ENCODE data around the gene PDE4A. TPM values are rescaled to one million over a fixed set of nuclear protein-coding genes. Genes with fewer than 3 reads are reported as not detected.
A peak's percentile ranks its signal among the peaks of the same experiment; 100 is the strongest.
"Not testable (repeated sequence)": the region's sequence is repeated elsewhere in the genome, so short reads cannot be mapped to it uniquely, and the experiment has no call there.

The PDE4A gene
- total and polyA plus RNA-seq, 2 experiments from 2014 or later: 2.4 to 15.9 TPM

- Histone ChIP-seq H3K27ac (no peak overlapping the region), H4K20me1 (ENCODE audit: insufficient read depth) (no peaks in the 10 kb centered on the region), H2AFZ (no peak overlapping the region), H3K4me2 (ENCODE audit: unreplicated experiment) (no peak overlapping the region), H3F3A (ENCODE audit: insufficient read depth) (no peaks in the 10 kb centered on the region), H3K9ac (no peak overlapping the region), H3K79me2 (ENCODE audit: insufficient read depth) (no peaks in the 10 kb centered on the region), H3K4me3 (no peak overlapping the region), H3K4me1 (ENCODE audit: insufficient read depth) (no peaks in the 10 kb centered on the region), H3K36me3 (ENCODE audit: low read depth) (no peaks in the 10 kb centered on the region), H3K9me2 (ENCODE audit: insufficient read depth) (no peaks in the 10 kb centered on the region), H3K9me3 (ENCODE audit: low read depth) (no peaks in the 10 kb centered on the region), H3K27me3 (replicated peaks; ENCODE audit: insufficient read depth) (no peaks in the 10 kb centered on the region)
- WGBS, 2 experiments (ENCODE audit: low coverage in 1 of 2, low lambda C conversion rate in 2 of 2, missing lambda C conversion rate in 2 of 2): 66 to 80% methylated on average over 14 to 24 of the region's 25 CpGs
- no peak for DNase-seq
- in situ Hi-C loops (cut with MboI): no loop called here
- TF ChIP-seq EZH2phosphoT487 (IDR thresholded peaks at IDR 0.05; ENCODE audit: insufficient read depth, low read depth) (no peak), EZH2 (IDR thresholded peaks at IDR 0.05; ENCODE audit: insufficient read depth, poor library complexity, severe bottlenecking) (no peak)
Measured at GRCh38 chr19:10452726-10453618, 32.6 kb downstream of the PDE4A start.

GRCh38 chr19:10453852-10454251, 33.5 kb downstream of the PDE4A start:
- no peaks in the 10 kb centered on the region for H4K20me1 ChIP-seq (ENCODE audit: insufficient read depth)
- H3K27me3 ChIP-seq (replicated peaks; ENCODE audit: insufficient read depth): no peaks in the 10 kb centered on the region
- H3K9ac ChIP-seq: no peak overlapping the region
- TF ChIP-seq EZH2 (IDR thresholded peaks at IDR 0.05; ENCODE audit: insufficient read depth, poor library complexity, severe bottlenecking) (no peak), EZH2phosphoT487 (IDR thresholded peaks at IDR 0.05; ENCODE audit: insufficient read depth, low read depth) (no peak)
- H3F3A ChIP-seq (ENCODE audit: insufficient read depth): no peaks in the 10 kb centered on the region
- in situ Hi-C loops (cut with MboI): no loop called here
- WGBS, 2 experiments (ENCODE audit: low coverage in 1 of 2, low lambda C conversion rate in 2 of 2, missing lambda C conversion rate in 2 of 2): 82 to 86% methylated on average over 4 of the region's 4 CpGs
- no peak overlapping the region for H2AFZ ChIP-seq
- H3K9me2 ChIP-seq (ENCODE audit: insufficient read depth): no peaks in the 10 kb centered on the region
- no peak overlapping the region for H3K27ac ChIP-seq
- H3K4me1 ChIP-seq (ENCODE audit: insufficient read depth): no peaks in the 10 kb centered on the region
- H3K4me2 ChIP-seq (ENCODE audit: unreplicated experiment): no peak overlapping the region
- H3K79me2 ChIP-seq (ENCODE audit: insufficient read depth): no peaks in the 10 kb centered on the region
- no peaks in the 10 kb centered on the region for H3K36me3 ChIP-seq (ENCODE audit: low read depth)
- H3K4me3 ChIP-seq: no peak overlapping the region
- DNase-seq: no peak
- no peaks in the 10 kb centered on the region for H3K9me3 ChIP-seq (ENCODE audit: low read depth)

- Histone ChIP-seq H4K20me1 (ENCODE audit: insufficient read depth) (no peaks in the 10 kb centered on the region), H3K9me2 (ENCODE audit: insufficient read depth) (no peaks in the 10 kb centered on the region), H2AFZ (no peak overlapping the region), H3K9ac (no peak overlapping the region), H3K27ac (no peak overlapping the region), H3K9me3 (ENCODE audit: low read depth) (no peaks in the 10 kb centered on the region), H3K27me3 (replicated peaks; ENCODE audit: insufficient read depth) (no peaks in the 10 kb centered on the region), H3K4me3 (no peak overlapping the region), H3K4me2 (ENCODE audit: unreplicated experiment) (no peak overlapping the region), H3K79me2 (ENCODE audit: insufficient read depth) (no peaks in the 10 kb centered on the region), H3K36me3 (ENCODE audit: low read depth) (no peaks in the 10 kb centered on the region), H3F3A (ENCODE audit: insufficient read depth) (no peaks in the 10 kb centered on the region), H3K4me1 (ENCODE audit: insufficient read depth) (no peaks in the 10 kb centered on the region)
- DNase-seq: peak; percentile 43
- 68 to 73% methylated on average over 5 of the region's 5 CpGs for WGBS, 2 experiments (ENCODE audit: low coverage in 1 of 2, low lambda C conversion rate in 2 of 2, missing lambda C conversion rate in 2 of 2)
- in situ Hi-C loops (cut with MboI): no loop called here
- TF ChIP-seq EZH2 (IDR thresholded peaks at IDR 0.05; ENCODE audit: insufficient read depth, poor library complexity, severe bottlenecking) (no peak), EZH2phosphoT487 (IDR thresholded peaks at IDR 0.05; ENCODE audit: insufficient read depth, low read depth) (no peak)
Measured at GRCh38 chr19:10454267-10454666, 33.9 kb downstream of the PDE4A start.

GRCh38 chr19:10458733-10459132, 38.4 kb downstream of the PDE4A start:
- H4K20me1 ChIP-seq (ENCODE audit: insufficient read depth); H3K9me3 ChIP-seq (ENCODE audit: low read depth); H3K36me3 ChIP-seq (ENCODE audit: low read depth); H3K9me2 ChIP-seq (ENCODE audit: insufficient read depth); DNase-seq; in situ Hi-C loops (cut with MboI); H3K79me2 ChIP-seq (ENCODE audit: insufficient read depth); H3K4me3 ChIP-seq; H3K27ac ChIP-seq; H3K4me2 ChIP-seq (ENCODE audit: unreplicated experiment); H3F3A ChIP-seq (ENCODE audit: insufficient read depth); H2AFZ ChIP-seq; H3K4me1 ChIP-seq (ENCODE audit: insufficient read depth); H3K27me3 ChIP-seq (replicated peaks; ENCODE audit: insufficient read depth); H3K9ac ChIP-seq: not testable (repeated sequence)
- WGBS, 2 experiments (ENCODE audit: low coverage in 1 of 2, low lambda C conversion rate in 2 of 2, missing lambda C conversion rate in 2 of 2): 95 to 96% methylated on average over 7 of the region's 7 CpGs
